Stimulated activated CD8-positive, alpha-beta memory T cell treated with anti-CD3 and anti-CD28 coated beads, Interleukin-7, amount 100 ng/mL, for 1 hour (primary cell): ENCODE measurements around the gene RASSF8.

Experiments
- DNase-seq, 2 donors: peaks; one replicate each; pipeline ENCODE4 v3.0.0-alpha.2; 2020; ENCODE audit warnings: low read depth in 2 of 2

RASSF8 gene

DNA sequence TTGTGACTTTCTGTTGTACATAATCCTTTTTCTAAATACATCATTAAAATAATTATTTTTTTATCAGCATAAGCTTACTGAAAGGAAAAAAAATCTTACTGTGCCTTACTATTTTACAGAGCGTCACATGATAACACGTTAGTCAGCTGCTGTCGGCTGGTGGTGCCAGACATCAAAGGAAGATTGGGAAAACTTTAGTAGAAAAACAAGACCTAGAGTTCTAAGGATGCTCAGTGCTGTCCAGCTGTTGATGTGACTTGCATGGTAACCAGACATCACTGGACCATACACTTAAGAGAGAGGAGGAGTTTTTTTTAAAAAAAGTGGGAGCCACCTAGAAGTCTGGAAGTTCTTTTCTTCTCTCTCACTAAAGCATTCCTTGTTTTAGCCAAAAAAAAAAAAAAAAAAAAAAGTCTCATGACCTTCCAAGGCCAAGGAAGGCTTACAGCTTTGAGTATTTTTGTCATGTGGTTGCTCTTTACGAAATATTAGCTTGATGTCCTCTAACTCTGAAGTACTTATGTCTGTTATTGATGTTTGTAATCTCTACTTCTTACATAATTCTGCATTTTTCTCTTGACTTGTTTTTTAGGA, 4.5 kb downstream of the RASSF8 start:
- DNase-seq, result no peak

DNA sequence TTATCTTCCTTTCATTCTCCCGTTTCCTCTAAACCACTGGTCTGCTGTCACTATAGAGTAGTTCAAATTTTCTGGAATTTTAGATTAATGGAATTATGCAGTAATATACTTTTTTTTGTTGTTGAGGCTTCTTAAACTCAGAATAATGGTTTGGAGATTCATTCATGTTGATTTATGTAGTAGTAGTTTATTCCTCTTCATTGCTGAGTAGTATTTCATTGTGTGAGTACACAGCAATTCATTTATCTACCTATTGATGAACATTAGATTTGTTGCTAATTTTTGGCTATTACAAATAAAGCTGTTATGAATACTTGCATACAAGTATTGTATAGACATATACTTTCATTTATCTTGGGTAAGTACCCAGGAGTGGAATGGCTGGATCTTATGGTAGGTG, 7.2 kb downstream of the RASSF8 start:
- DNase-seq, result no peak

GRCh38 chr12:25970082-25970481, 11.6 kb downstream of the RASSF8 start:
- DNase-seq, result no peak

DNA sequence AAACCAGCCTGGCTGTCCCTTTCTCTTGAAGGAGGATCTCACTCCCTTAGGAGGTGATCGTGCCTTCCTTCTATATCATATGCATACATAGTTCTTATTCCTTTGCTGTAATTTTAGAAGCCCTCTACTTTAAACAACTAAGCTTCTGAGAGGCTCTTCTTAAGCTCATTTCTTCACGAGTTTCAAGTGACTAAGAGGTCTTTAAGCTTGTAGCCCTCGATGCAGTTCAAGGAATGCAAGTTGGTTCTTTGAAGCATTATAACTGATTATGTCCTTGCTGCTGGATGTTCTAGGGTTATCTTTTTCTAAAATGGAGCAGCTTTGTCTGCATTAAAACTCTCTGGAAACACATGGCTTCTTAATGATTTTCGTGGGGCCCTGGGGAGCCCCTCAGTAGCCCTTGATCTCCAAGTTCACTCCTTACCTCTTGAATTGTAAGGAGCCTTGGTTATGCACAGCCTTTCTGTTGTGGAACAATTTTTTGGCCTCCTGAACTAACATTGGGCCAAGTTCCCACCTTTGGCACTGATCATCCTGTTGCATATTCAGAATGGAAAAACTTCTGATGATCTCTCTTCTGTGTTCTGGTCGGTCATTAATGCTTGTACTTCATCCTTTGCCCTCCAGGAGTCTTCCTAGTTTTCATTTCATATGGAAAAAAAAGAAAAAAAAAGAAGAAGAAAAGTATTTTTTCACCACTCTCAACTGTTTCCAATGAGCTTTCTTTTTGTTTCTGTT, 12.6 kb downstream of the RASSF8 start:
- no peak for DNase-seq

DNA sequence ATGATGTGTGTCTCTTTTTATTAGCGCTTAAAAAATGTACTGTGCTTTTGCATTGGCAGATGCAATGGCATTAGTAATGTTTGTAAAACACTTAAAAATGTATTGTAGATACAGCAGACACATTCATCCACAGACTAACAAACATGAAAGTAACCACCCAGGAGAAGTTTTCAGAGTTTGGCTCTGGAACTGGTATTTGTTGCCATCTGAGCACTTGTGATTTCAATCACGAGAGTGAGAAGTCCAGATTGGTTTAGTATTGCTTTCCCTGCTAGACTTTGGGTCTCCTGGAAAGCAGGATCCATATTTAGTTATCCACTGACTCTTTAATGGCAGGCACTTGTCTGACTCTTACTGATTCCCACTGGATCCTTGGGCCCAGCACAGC, 13.2 kb downstream of the RASSF8 start:
- no peak for DNase-seq

- no peak for DNase-seq
Measured at GRCh38 chr12:25972783-25973182, 14.3 kb downstream of the RASSF8 start.

DNA sequence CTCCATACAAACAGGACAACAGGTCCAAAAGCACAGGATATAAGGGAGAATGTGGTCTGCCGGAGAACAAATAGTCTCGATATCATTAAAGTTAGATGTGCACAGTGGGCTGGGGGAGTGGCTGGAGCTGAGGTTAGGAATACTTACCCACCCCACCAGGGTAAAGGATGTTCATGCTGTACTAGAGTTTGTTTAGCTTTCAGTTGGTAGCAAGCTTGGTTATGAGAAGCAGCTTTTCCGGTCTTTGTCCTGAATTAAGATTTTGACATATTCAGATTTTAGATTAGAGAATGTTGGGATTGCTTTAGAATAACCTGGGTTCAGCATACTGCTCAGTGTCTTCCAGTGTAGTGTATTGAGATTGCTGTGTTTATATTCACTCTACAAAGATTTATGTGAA, 16.7 kb downstream of the RASSF8 start:
- no peak for DNase-seq

DNA sequence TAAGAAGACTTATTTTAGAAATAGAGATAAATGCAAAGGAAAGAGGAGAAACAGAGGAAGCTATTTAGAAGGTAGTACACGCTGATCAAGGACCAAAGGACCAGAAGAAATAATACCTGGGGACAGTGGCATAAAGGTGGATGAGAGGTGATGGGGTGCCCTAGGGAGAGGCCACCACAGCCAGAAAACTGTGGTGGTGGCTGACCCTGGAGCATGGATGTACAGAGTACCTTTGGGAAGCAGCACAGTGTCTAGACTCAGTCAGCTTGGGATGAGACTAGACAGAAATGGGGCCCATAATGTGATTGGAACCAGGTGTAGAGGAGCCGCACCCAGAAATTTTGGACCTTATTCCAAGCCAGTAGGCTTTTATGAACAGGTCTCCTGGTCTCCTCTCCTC, 17.2 kb downstream of the RASSF8 start:
- no peak for DNase-seq

GRCh38 chr12:25976289-25976688, 17.8 kb downstream of the RASSF8 start:
- DNase-seq, result no peak

DNA sequence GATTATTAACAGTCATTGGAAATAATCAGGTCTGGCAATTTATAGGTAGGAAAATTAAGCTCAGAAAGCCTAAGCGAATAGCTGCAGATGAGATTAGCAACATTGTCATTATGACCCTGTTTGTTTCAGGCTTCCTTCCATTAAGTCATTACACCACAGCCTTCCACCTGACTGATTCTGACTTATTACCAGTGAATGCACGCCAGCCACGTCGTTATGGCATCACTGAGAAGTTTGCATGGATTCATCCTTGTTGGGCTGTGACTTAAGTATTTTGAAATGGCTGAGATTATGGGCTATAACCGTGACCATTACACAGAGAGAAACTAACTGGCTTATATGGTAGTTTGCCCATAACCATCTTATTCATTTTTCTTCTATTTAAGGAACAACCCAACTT, 18.6 kb downstream of the RASSF8 start:
- no peak for DNase-seq

GRCh38 chr12:25979059-25979458, 20.6 kb downstream of the RASSF8 start:
- no peak for DNase-seq

GRCh38 chr12:25979563-25979962, 21.1 kb downstream of the RASSF8 start:
- no peak for DNase-seq

DNA sequence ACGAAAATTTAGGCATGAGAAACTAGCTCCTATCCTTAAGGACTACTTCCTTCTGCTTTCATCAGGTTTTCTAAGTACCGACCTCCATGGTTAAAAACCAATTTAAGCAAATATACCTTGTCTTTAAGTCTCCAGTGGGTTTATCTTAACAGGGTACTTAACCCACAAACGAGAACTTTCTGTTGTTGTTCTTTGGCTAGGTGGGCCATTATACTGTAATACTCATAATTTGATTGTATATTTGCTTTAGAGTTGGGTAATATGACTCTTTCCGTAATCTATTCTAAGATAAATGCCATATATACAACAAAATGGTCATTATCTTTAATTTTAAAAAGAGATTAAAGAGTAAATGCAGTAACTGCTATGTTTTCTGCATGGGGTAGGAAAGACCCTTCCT, 21.6 kb downstream of the RASSF8 start:
- DNase-seq, result no peak

- DNase-seq, result no peak
Measured at GRCh38 chr12:25981597-25981996, 23.1 kb downstream of the RASSF8 start.

DNA sequence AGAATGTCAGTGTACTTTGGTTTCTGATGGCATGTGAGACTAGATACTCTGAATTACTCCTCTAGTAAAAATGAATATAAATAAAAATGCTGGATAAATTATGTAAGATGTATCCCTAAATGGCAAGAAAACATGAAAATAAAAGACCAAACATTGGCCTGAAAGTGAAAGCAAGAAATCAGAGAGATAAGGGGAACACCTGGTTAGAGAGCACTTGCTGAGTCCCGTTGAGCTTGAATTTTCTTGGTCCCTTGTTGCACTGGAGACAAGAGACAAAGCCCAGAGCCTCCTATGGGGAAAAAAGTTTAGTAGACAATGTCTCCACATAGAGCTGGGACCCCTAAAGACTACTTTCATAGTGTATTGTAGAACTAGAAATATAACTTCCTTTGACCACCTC, 23.9 kb downstream of the RASSF8 start:
- DNase-seq, result no peak

DNA sequence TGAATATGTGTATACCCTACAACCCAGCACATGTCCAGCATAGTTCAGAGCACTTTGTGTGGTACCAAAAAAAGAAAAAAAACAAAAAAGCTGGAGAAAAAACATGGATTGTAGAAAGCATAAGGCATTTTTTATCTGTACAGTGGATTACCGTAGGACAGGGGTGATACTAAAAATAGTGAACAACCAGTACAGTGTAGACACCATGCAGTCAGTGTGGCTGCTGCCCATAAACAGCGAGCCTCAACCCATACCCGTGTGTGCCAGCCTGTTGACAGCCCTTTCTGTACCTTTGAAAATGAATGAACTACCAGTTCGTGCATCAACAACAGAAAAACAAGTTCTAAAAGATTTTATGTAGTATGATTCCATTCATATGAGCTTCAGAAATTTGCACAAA, 25.1 kb downstream of the RASSF8 start:
- no peak for DNase-seq

DNA sequence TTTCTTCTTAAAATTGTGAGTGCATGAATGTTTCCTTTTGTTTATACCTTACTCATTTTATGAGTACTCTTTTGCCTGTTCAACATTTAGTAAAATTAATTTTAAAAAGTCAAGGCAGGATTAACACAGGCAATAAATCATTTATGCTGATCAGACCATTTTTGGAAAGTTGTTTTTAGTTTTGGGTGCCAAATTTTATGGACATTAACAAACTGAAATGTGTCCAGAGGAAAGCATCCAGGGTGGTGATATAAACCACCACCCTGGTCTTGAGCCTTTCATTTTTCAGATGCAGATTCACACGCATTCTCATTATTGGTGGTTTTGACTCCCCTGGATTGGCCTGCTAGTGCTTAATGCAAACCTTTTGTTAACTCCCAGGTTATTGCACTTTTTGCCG, 26.3 kb downstream of the RASSF8 start:
- no peak for DNase-seq

- no peak for DNase-seq
Measured at GRCh38 chr12:25985316-25986175, 27.1 kb downstream of the RASSF8 start.

GRCh38 chr12:25986180-25986579, 27.7 kb downstream of the RASSF8 start:
- no peak for DNase-seq

GRCh38 chr12:25988505-25988904, 30.0 kb downstream of the RASSF8 start:
- DNase-seq, result no peak

DNA sequence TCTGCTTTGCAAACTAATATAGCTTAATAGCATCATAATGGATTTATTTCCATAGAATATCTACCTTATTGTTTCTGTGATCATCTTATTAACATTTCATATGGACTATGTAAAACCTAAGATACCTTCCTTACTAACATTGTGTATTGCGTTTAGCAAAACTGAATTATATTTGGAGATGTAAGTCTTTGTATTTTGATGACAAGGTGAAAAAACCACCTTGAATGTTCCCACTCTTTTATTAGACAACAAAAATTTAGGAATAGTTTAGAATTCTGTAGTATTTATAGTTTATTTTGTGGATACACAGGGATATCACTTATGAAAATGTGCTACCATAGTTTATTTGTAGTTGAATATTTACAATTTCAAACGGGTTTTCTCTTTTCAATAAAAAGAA, 32.0 kb downstream of the RASSF8 start:
- no peak for DNase-seq

GRCh38 chr12:25992026-25992782, 33.7 kb downstream of the RASSF8 start:
- DNase-seq, result no peak
